Measurements from ENCODE around the gene ESAM.

DNA sequence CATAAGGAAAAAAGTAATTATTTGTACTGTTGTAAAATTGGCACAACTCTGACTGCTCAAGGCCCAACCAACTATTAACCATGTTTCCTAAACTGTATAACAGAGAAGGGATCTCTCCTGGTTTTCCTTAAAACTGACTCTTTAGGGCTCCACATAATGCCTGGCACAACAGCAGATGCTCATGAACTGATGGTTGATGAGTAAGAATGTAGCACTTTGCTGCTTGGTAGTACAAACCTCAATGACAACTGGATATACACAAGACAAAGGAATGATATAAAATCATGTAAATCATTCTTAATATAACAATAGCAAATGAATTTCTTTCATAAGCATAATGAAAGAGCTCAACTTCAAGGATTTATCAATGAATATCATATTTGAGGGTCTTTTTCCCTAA, 26.4 kb upstream of the ESAM start:
- TF ChIP-seq, protein P1, sequence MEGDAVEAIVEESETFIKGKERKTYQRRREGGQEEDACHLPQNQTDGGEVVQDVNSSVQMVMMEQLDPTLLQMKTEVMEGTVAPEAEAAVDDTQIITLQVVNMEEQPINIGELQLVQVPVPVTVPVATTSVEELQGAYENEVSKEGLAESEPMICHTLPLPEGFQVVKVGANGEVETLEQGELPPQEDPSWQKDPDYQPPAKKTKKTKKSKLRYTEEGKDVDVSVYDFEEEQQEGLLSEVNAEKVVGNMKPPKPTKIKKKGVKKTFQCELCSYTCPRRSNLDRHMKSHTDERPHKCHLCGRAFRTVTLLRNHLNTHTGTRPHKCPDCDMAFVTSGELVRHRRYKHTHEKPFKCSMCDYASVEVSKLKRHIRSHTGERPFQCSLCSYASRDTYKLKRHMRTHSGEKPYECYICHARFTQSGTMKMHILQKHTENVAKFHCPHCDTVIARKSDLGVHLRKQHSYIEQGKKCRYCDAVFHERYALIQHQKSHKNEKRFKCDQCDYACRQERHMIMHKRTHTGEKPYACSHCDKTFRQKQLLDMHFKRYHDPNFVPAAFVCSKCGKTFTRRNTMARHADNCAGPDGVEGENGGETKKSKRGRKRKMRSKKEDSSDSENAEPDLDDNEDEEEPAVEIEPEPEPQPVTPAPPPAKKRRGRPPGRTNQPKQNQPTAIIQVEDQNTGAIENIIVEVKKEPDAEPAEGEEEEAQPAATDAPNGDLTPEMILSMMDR (IDR thresholded peaks at IDR 0.05; ENCODE audit: low read depth, low read length, missing input control): no peak
- TF ChIP-seq SP1 (IDR thresholded peaks at IDR 0.05): no peak
- TF ChIP-seq YY1 (IDR thresholded peaks at IDR 0.05): no peak
- no peak for TF ChIP-seq FOXA1 (IDR thresholded peaks at IDR 0.05)
- no peak for TF ChIP-seq TAF1 (conservative IDR thresholded peaks at IDR 0.05)
- TF ChIP-seq ZBTB33 (IDR thresholded peaks at IDR 0.05): no peak
- TF ChIP-seq REST (IDR thresholded peaks at IDR 0.05): no peak
- TF ChIP-seq, protein P2, sequence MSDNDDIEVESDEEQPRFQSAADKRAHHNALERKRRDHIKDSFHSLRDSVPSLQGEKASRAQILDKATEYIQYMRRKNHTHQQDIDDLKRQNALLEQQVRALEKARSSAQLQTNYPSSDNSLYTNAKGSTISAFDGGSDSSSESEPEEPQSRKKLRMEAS (IDR thresholded peaks at IDR 0.05): no peak
- TF ChIP-seq RAD21 (IDR thresholded peaks at IDR 0.05): no peak
- TF ChIP-seq JUND (IDR thresholded peaks at IDR 0.05): no peak
- TF ChIP-seq NR2F2 (IDR thresholded peaks at IDR 0.05): no peak
- no peak for TF ChIP-seq EGR1 (IDR thresholded peaks at IDR 0.05; ENCODE audit: low read depth in 2 of 2)
- no peak for TF ChIP-seq HNF4A (conservative IDR thresholded peaks at IDR 0.05)
- no peak for TF ChIP-seq RXRA (IDR thresholded peaks at IDR 0.05)

Data from liver (tissue), 3 donors.